Measurements from ENCODE around the gene DEGS2.

DNA sequence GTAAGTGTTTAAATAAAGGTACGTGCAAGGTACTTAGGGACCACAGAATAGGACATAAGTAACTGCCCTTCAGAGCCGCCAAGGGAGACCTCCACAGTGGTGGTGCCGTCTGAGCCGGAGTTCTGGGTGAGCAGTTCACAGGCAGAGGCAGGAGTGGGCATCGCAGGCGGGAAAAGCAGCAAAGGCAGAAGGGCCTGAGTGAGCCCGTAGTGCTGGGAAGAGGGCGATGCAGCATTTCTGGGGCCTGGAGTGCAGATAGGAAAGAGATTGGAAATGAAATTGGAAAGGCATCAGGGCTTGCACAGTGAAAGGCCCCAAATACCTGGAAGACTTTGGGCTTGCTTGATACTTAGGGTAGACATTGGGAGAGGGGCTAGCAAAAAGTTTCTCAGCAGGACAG, 61.3 kb downstream of the DEGS2 start:
- TF ChIP-seq, protein P1, sequence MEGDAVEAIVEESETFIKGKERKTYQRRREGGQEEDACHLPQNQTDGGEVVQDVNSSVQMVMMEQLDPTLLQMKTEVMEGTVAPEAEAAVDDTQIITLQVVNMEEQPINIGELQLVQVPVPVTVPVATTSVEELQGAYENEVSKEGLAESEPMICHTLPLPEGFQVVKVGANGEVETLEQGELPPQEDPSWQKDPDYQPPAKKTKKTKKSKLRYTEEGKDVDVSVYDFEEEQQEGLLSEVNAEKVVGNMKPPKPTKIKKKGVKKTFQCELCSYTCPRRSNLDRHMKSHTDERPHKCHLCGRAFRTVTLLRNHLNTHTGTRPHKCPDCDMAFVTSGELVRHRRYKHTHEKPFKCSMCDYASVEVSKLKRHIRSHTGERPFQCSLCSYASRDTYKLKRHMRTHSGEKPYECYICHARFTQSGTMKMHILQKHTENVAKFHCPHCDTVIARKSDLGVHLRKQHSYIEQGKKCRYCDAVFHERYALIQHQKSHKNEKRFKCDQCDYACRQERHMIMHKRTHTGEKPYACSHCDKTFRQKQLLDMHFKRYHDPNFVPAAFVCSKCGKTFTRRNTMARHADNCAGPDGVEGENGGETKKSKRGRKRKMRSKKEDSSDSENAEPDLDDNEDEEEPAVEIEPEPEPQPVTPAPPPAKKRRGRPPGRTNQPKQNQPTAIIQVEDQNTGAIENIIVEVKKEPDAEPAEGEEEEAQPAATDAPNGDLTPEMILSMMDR (IDR thresholded peaks at IDR 0.05) = no peak
- no peak for TF ChIP-seq POLR2A (IDR thresholded peaks at IDR 0.05)

Data from right lobe of liver (tissue), 4 donors.